ENCODE data around the gene GP9.
"Not testable (repeated sequence)": the region's sequence is repeated elsewhere in the genome, so short reads cannot be mapped to it uniquely, and the experiment has no call there.

Gene GP9

GRCh38 chr3:129050556-129051295, 9.9 kb upstream of the GP9 start:
- DNase-seq (ENCODE audit: low read depth in 2 of 2) = no peak

DNA sequence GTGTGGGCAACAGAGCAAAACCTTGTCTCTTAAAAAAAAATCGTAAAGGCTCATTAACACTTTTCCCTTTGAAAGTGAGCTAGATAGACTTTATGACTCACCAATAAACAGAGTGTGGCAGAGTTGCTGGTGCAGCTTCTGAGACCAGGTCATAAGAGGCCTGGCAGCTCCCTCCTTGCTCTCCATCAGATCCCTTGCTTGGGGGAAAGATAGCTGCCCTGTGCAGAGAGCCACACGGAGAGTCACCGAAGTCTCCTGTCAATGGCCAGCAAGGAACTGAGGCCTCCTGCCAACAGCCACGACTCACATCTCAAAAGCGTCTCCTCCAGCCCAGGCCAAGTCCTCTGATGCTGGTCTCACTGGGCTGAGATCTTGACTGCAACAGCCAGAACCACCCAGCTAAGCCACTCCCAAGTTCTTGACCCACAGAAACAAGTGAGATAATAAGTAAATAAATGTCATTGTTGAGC, 8.7 kb upstream of the GP9 start:
- DNase-seq (ENCODE audit: low read depth in 2 of 2) = no peak

DNA sequence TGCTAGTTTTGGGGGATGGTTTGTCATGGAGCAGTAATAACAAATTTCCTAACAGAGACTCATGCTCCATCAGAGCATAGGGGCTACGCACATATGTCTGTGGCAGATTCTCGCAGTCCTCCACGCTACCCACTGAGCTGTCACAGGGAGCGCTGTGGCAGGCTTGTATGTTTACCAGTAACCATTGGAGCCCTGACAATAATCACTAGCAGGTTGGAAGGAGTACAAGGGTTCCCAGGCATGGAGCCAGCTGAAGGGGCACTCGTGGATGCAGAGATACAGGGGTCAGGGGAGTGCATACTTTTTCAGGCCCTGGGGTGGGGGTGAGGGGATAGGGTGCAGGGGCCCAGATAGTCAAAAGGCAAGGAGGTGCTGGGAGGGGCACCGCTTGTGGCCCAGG, 7.9 kb upstream of the GP9 start:
- DNase-seq (ENCODE audit: low read depth in 2 of 2) = no peak

- DNase-seq (ENCODE audit: low read depth in 2 of 2) = no peak
Measured at GRCh38 chr3:129054605-129055104, 5.9 kb upstream of the GP9 start.

DNA sequence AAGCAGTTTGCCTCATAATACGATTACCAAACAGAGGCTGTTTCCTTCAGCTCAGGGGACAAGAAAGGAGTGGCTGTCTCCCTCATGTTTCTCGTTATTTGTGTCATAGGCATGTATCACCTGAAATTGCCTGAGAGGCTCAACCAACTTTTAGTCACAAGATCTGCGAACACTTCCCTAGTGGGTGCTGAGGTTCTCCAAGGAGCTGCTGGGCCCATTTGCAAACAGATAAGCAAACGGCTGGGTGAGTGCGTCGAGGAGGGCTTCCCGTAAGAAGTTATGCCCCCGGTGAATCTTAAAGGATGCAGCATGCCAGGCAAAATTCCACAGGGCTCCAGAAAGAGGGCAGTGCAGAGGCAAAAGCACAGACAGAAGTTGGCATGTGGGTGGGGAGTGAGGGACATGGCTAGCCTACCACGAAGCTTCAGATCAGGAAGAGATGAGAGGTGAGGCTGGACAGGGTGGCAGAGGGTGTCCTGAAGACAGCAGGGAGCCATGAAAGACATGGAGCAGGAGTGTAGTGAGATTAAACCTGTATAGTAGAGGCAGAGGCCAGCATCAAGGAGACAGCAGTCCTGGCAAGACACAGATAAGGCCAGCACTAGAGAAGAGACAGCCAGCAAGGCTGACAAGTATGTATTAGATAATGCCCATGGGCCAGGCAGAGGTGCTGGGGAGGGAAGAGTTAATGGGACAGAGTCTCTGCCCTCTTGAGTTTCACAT, 4.0 kb upstream of the GP9 start:
- no peak for DNase-seq (ENCODE audit: low read depth in 2 of 2)

DNA sequence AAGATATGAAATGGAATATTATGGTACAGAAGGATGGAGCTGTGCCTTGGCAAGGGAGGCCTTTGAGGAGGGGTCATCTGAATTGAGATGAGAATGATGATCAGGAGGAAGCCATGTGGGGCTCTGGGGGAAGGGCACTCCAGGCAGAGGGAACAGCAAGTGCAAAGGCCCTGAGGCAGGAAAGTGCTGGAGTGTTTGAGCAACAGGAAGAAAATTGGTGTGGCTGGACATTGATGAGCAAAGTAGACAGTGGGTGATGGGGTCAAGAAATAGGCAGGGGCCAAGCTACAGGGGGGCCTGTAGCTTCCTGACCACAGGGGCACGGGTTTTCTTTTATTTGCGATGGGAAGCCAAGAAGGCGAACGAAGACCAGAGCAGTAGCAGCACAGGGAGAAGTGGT, 3.3 kb upstream of the GP9 start:
- no peak for DNase-seq (ENCODE audit: low read depth in 2 of 2)

DNA sequence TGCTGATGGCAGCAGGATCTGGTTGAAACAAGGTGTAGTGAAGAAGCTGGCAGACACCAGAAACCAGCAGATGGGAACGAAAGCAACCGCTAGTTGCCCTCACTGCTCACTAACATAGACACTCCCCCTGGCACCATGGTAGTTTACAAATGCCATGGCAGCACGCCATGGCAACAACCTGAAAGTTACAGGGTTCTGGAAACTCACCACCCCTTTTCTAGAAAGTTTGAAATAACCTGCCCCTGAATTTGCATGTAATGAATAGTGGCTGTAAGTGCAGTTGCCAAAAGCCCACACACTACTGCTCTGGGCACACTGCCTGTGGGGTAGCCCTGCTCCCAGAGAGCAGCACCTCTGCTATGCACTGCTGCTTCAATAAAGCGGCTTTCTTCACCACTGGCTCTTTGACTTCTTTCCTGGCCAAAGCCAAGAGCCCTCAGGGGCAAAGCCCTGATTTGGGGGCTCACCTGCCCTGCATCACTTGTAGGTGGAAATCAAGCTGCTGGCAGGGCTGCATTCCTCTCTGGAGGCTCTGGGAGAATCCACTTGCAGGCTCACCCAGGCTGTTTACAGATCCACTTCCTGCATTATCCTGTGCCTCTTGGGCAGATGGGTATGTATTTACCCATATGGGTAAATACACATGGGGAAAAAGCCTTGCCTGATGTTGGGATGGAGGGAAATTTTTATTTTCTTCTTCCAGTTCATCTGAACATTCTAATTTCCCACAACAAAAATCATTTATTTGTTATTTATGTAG, 2.0 kb upstream of the GP9 start:
- no peak for DNase-seq (ENCODE audit: low read depth in 2 of 2)

DNA sequence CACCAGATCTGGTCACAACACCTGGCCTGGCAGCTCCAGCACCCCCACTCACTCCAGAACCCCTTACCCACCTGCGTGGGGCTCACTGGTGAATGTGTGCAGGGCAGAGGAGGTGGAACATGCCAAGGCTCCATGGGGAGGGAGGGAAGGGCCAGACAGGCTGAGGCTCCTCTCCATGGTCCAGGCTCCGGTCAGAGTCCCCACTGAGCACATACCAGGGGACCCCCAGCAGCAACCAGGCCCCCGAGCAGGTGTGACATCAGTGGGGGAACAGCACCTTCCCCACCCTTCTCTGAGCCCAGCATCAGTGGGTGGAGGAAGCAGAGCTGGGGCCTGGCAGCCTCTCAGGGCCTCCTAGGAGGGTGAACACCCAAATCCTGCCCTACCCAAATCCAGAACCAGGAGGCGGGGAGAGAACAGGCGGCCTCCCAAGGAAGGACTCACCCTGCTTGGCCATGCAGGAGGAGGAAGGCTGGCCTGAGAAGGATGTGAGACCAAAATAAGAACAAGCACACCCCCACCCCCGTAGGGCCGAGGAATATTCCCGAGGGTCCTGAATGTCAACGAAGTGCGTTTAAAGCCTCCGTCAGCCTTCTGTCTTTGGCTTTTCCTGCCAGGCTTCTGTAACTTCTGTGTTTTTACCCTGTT, 1.1 kb upstream of the GP9 start:
- DNase-seq (ENCODE audit: low read depth in 2 of 2) = no peak

- no peak for DNase-seq (ENCODE audit: low read depth in 2 of 2)
Measured at GRCh38 chr3:129061023-129061887, 676 bp downstream of the GP9 start.

DNA sequence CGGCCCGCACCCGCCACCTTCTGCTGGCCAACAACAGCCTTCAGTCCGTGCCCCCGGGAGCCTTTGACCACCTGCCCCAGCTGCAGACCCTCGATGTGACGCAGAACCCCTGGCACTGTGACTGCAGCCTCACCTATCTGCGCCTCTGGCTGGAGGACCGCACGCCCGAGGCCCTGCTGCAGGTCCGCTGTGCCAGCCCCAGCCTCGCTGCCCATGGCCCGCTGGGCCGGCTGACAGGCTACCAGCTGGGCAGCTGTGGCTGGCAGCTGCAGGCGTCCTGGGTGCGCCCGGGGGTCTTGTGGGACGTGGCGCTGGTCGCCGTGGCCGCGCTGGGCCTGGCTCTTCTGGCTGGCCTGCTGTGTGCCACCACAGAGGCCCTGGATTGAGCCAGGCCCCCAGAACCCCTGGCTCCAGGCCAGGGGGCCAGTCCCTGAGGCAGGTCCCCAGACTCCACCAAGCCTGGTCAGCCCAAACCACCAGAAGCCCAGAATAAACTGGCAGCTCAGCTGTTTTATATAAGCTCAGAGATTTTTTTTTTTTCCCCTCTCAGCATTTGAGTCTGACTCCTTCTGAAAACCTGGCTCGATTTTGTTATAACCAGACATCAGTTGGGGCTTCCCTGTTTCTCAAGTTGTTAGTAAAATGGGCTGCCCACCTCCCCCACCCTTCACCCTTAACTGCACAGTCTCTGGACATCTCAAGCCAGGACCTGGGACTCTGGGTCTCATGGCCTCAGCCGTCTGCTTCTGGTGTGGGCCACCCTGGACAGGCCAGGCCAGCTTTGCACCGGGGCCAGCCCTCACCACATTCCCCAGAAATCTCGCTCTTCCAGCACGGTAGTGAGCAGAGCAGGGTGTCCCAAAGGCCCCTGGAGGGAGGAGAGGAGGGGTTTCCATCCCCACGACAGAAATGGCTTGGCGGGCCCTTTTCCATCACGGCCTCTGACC, 1.6 kb downstream of the GP9 start:
- DNase-seq (ENCODE audit: low read depth in 2 of 2) = no peak

GRCh38 chr3:129063091-129063640, 2.6 kb downstream of the GP9 start:
- no peak for DNase-seq (ENCODE audit: low read depth in 2 of 2)

DNA sequence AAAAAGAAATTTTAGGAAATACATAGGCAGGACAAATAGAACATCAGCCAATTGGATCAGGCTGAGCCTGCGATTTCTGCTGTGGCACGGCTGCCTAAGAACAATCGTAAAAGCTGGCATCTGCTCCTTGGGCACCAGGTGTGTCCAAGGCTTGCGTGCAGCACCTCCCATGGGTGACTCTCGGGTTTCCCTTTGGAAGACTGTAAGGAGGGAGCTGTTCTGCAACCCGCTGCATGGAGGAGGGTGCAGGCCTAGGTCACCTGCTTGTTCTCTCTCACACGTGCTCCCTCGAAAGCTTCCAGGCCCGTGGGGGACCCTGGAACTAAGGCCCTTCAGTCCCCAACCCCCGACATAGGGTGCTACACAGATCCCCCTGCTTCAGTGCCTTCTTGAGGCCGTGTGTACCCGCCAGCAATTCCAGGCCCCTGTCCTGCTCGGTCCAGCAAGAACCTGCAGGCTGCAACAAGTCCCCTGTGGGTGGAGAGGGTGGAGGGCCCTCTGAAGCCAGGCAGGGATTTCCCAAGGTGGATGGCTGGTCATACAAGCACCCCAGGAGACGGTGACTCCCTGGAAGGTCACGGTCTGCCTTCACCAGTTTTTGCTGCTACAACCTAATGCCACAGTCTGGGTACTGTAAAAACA, 3.4 kb downstream of the GP9 start:
- no peak for DNase-seq (ENCODE audit: low read depth in 2 of 2)

GRCh38 chr3:129065016-129065719, 4.6 kb downstream of the GP9 start:
- no peak for DNase-seq (ENCODE audit: low read depth in 2 of 2)

- no peak for DNase-seq (ENCODE audit: low read depth in 2 of 2)
Measured at GRCh38 chr3:129065720-129066073, 5.1 kb downstream of the GP9 start.

- DNase-seq (ENCODE audit: low read depth in 2 of 2) = not testable (repeated sequence)
Measured at GRCh38 chr3:129067719-129068118, 7.1 kb downstream of the GP9 start.

DNA sequence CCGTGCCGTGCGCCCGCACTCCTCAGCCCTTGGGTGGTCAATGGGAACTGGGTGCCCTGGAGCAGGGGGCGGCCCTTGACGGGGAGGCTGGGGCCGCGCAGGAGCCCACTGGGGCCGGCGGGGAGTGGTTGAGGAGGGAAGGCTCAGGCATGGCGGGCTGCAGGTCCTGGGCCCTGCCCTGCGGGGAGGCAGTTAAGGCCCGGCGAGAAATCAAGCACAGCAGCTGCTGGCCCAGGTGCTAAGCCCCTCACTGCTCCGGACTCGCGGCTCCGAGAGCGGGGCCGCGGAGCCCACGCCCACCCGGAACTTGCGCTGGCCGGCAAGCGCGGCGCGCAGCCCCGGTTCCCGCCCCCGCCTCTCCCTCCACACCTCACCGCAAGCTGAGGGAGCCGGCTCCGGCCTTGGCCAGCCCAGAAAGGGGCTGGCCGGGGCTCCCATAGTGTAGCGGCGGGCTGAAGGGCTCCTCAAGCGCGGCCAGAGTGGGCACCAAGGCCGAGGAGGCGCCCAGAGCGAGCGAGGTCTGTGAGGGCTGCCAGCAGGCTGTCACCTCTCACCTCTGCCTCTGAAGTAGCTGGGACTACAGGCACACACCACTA, 7.8 kb downstream of the GP9 start:
- DNase-seq (ENCODE audit: low read depth in 2 of 2) = no peak

GRCh38 chr3:129069313-129070085, 8.9 kb downstream of the GP9 start:
- DNase-seq (ENCODE audit: low read depth in 2 of 2) = not testable (repeated sequence)
